MM.1S (cell line): ENCODE data around the gene PSTPIP2.

Experiments used
- EZH2phosphoT487 ChIP-seq: fragments of 300-600 bp; sonication (generic); IDR thresholded peaks from 2 replicates; pipeline ENCODE4 v1.6.1; 2018; ENCODE audit warnings: antibody characterized with exemption, low read length
- TF ChIP-seq, protein P1 (sequence below): fragments of 300-600 bp; sonication (generic); IDR thresholded peaks from 2 replicates; pipeline ENCODE4 v1.5.1; 2016; ENCODE audit warnings: antibody characterized with exemption, low read length, mixed read lengths

DNA sequence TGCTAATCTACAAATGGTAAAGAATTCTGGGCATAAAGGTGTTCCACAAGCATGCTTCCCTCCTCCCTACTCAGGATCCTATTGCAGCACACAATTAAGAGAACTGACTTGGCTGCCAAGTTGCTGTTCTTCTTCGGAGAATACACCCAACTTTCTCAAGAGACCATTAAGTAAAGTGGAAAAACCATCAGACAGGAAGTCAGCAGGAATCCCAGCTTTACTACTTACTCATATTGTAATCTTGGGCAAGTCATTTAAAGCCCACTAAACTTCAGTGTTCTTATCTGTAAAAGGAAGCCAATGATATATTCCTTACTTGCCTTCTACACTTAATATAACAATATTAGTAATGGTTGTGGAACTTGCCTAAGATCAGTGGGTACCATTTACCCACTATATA lies 37.8 kb downstream of the PSTPIP2 start:
- TF ChIP-seq, protein P1, sequence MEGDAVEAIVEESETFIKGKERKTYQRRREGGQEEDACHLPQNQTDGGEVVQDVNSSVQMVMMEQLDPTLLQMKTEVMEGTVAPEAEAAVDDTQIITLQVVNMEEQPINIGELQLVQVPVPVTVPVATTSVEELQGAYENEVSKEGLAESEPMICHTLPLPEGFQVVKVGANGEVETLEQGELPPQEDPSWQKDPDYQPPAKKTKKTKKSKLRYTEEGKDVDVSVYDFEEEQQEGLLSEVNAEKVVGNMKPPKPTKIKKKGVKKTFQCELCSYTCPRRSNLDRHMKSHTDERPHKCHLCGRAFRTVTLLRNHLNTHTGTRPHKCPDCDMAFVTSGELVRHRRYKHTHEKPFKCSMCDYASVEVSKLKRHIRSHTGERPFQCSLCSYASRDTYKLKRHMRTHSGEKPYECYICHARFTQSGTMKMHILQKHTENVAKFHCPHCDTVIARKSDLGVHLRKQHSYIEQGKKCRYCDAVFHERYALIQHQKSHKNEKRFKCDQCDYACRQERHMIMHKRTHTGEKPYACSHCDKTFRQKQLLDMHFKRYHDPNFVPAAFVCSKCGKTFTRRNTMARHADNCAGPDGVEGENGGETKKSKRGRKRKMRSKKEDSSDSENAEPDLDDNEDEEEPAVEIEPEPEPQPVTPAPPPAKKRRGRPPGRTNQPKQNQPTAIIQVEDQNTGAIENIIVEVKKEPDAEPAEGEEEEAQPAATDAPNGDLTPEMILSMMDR: no peak
- no peak for TF ChIP-seq EZH2phosphoT487
